BJ (cell line): Measurements from ENCODE around the gene ZNF611. TPM values are rescaled to one million over a fixed set of nuclear protein-coding genes. Genes with fewer than 3 reads are reported as not detected.
"Not testable (repeated sequence)": the region's sequence is repeated elsewhere in the genome, so short reads cannot be mapped to it uniquely, and the experiment has no call there.

Experiments used
- CTCF ChIA-PET: fragments of 350-600 bp; formaldehyde crosslinking; extraction: SDS; loops from one replicate; lab custom pipeline; 2021; ENCODE audit warnings: antibody characterized with exemption, inconsistent platforms; lab: Yijun Ruan, JAX
- POLR2A ChIA-PET: fragments of 300-600 bp; sonication (Branson Sonifier 250); formaldehyde crosslinking; extraction: SDS; loops from one replicate; lab custom pipeline; 2021; ENCODE audit warnings: antibody characterized with exemption; lab: Charles Lee
- DNase-seq: peaks from one replicate; pipeline ENCODE4 v3.0.0-alpha.2; 2011; ENCODE audit warnings: low read depth
- H3K27me3 ChIP-seq: 2 replicates; pipeline ENCODE4 v1.6.0; 2011; ENCODE audit warnings: low read length; ENCODE audit not compliant: control insufficient read depth, insufficient read depth
- H3K36me3 ChIP-seq: 2 replicates; pipeline ENCODE4 v1.5.1; 2011; ENCODE audit warnings: low read length; ENCODE audit not compliant: control insufficient read depth, insufficient read depth
- H3K4me3 ChIP-seq: 2 replicates; pipeline ENCODE4 v1.5.1; 2011; ENCODE audit warnings: low read depth, mild to moderate bottlenecking, control low read depth, low read length
- polyA minus RNA-seq: library from RNA; depleted of rRNA, polyadenylated mRNA; stranded (reverse); fragments of >200 nt; gene quantifications from 2 replicates; pipeline ENCODE4 v1.2.3, GENCODE V29; 2011; rRNA and poly(A)+ RNA removed
- polyA plus RNA-seq: library from polyadenylated mRNA; depleted of rRNA; stranded (reverse); fragments of >200 nt; gene quantifications from 2 replicates; pipeline ENCODE4 v1.2.3, GENCODE V29; 2011; rRNA removed
- TF ChIP-seq, protein P1 (sequence below): IDR thresholded peaks from 2 replicates; pipeline ENCODE4 v1.5.1; 2011; ENCODE audit warnings: low read depth, mild to moderate bottlenecking, control low read depth, inconsistent platforms, low read length, moderate library complexity; ENCODE audit not compliant: insufficient read depth

The ZNF611 gene
- polyA plus RNA-seq = 2.4 and 3.8 TPM in 2 replicates
- 3.1 and 4.2 TPM in 2 replicates for polyA minus RNA-seq

DNA sequence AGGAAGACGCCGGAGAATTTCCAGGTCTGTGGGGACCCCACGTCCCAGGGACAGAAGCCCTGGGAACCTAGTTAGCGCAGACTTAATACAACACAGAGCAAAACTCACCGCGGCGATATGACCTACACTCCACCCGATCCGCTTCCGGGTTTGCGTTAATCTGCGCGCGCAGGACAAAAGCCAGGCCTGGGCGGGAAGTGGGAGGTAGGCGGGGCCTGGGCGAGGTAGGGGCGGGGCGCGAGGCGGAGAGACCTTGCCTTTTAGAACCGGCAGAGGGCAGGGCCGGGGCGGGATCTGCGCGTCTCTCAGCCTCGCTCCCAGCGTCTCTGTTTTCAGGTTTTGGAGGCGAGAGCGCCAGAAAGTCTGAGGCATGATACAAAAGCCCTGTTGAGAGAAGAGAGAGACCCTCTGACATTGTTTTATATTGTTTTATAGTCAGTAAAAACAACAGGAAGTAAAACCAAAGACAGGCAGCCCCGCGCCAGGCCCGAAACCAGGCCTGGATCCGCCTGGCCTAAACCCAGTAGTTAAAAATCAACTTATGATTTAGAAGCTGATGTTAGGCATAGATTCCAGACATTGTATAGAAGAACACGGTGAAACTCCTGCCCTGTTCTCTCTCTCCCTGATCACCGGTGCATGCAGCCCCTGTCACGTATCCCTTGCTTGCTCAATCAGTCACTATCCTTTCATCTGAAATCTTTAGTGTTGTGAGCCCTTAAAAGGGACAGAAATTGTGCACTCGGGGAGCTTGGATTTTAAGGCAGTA lies at the start of gene ZNF611:
Gene ZNF611, minus strand, starts transcription at position 152 of the 769 bp plus-strand sequence. CDS start 19,150 bp downstream, outside the sequence.
- POLR2A ChIA-PET = no interaction called here
- CTCF ChIA-PET = interaction anchor here (0.8 to 1.0 kb wide), 3 partner anchors 10 to 25 kb away, joined by 3 to 5 read pairs (median 3); no protein-coding TSS in a partner anchor
- TF ChIP-seq, protein P1, sequence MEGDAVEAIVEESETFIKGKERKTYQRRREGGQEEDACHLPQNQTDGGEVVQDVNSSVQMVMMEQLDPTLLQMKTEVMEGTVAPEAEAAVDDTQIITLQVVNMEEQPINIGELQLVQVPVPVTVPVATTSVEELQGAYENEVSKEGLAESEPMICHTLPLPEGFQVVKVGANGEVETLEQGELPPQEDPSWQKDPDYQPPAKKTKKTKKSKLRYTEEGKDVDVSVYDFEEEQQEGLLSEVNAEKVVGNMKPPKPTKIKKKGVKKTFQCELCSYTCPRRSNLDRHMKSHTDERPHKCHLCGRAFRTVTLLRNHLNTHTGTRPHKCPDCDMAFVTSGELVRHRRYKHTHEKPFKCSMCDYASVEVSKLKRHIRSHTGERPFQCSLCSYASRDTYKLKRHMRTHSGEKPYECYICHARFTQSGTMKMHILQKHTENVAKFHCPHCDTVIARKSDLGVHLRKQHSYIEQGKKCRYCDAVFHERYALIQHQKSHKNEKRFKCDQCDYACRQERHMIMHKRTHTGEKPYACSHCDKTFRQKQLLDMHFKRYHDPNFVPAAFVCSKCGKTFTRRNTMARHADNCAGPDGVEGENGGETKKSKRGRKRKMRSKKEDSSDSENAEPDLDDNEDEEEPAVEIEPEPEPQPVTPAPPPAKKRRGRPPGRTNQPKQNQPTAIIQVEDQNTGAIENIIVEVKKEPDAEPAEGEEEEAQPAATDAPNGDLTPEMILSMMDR = peak; percentile 70

DNA sequence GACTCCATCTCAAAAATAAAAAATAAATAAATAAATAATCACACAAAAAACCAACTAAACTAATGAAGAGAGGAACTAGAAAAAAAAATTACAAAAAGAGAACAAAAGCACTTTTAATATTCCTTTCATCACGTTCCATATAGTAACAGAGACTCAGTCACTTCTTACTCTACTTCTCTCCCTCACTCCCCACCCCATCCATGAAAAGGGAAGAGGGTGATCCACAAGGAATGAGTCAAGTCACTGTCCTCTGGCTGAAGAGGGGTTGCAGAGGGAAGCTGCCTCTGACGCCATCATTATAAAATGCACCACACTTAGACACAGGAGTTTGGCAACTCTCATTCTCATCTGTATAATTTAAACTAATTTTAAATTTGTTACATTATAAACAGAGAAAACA lies 48.0 kb upstream of the ZNF611 start:
- H3K27me3 ChIP-seq, DNase-seq, POLR2A ChIA-PET, H3K4me3 ChIP-seq, CTCF ChIA-PET, H3K36me3 ChIP-seq: not testable (repeated sequence)

More for the DNA sequence above, at the start of gene ZNF611:
- DNase-seq = peak; percentile 58
- peak within 1 kb of the TSS; percentile 68 for H3K4me3 ChIP-seq
- H3K27me3 ChIP-seq = no peaks in the 10 kb centered on the region
- 0 out of 2 replicates have a peak, but pooled peaks cover 1% of the 10 kb centered on the region for H3K36me3 ChIP-seq

DNA sequence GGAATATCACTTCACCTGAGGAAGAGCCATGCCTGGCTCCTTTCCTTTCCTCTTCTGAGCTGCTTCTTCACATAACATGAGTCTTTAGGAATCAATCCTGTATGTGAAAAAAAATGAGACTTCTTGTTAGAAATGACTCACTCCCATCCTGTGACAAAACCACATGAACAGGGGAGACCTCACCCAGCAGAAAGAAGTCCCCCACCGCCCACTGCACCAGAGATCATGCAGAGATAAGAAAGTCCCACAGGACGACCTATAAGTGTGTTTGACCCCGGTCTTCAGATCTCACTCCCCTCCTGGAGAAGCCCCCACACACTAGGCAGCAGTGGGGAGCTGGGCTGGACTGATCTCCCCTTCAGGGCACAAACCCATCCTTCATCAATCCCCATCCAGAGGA lies 44.0 kb upstream of the ZNF611 start:
- POLR2A ChIA-PET = no interaction called here
- no peaks in the 10 kb centered on the region for H3K27me3 ChIP-seq
- peaks cover 3% of the 10 kb centered on the region; the same call in 1 of the 2 replicates for H3K36me3 ChIP-seq
- no peak for DNase-seq
- CTCF ChIA-PET = no interaction called here
- TF ChIP-seq, protein P1 = no peak
- H3K4me3 ChIP-seq = no peak overlapping the region

DNA sequence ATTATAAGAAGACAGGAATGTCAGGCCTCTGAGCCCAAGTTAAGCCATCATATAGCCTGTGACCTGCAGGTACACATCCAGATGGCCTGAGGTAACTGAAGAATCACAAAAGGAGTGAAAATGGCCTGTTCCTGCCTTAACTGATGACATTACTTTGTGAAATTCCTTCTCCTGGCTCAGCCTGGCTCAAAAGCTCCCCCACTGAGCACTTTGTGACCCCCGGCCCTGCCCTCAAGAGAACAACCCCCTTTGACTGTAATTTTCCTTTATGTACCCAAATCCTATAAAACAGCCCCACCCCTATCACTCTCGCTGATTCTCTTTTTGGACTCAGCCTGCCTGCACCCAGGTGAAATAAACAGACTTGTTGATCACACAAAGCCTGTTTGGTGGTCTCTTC lies 21.6 kb upstream of the ZNF611 start:
- POLR2A ChIA-PET, CTCF ChIA-PET: not testable (repeated sequence)

DNA sequence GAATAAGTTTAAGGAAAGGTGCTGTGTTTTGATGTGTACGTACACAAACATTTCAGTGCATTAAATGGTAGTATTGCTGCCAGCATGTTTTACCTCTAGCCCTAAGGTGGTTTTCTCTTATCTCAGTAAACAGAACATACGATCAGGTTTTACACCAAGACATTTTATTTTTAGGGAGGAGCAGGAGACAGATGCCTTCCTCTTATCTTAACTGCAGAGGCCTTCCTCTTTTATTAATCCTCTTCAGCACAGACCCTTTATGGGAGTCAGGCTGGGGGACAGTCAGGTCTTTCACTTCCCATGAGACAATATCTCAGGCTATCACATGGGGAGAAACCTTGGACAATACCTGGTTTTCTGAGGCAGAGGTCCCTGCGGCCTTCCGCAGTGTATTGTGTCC lies 14.9 kb upstream of the ZNF611 start:
- TF ChIP-seq, protein P1 = no peak
- no peaks in the 10 kb centered on the region for H3K27me3 ChIP-seq
- ChIA-PET POLR2A (no interaction called here), CTCF (interaction anchor here (0.9 to 1.3 kb wide), 2 partner anchors 14 to 501 kb away, joined by 3 to 4 read pairs; no protein-coding TSS in a partner anchor)
- H3K36me3 ChIP-seq = no peaks in the 10 kb centered on the region
- no peak overlapping the region for H3K4me3 ChIP-seq
- no peak for DNase-seq

More for the DNA sequence above, 21.6 kb upstream of the ZNF611 start:
- DNase-seq, H3K27me3 ChIP-seq, H3K36me3 ChIP-seq, H3K4me3 ChIP-seq: not testable (repeated sequence)

DNA sequence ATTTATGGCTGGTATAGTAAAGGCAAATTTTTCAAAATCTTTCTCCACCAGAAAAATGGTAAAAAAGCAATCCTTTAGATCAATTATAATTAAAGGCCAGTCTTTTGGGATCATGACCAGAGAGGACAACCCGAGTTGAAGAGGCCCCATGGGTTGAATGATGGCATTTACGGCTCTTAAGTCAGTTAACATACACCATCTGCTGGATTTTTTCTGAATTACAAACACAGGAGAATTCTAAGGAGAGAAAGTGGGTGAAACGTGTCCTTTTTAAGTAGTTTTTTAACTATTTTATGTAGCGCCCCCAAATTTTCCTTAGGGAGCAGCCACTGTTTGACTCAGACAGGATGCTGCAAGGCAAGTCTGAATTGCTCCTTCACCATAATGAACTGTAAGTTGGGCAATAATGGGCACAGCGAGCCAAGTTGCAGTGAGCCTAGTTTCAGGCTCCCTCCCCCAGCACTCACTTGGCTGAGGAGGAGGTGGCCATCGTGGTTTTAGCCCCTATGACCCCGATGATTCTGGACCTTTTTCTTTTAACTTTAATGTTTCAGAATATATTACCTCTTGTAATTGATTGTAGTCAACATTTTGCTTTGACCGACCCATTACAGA lies 13.6 kb upstream of the ZNF611 start:
- POLR2A ChIA-PET = no interaction called here
- H3K36me3 ChIP-seq = no peaks in the 10 kb centered on the region
- H3K4me3 ChIP-seq = no peak overlapping the region
- TF ChIP-seq, protein P1 = peak; percentile 38
- CTCF ChIA-PET = interaction anchor here (0.9 to 2.4 kb wide), 3 partner anchors 13 to 500 kb away, joined by 3 to 8 read pairs (median 4); no protein-coding TSS in a partner anchor
- DNase-seq = no peak
- H3K27me3 ChIP-seq = no peaks in the 10 kb centered on the region

DNA sequence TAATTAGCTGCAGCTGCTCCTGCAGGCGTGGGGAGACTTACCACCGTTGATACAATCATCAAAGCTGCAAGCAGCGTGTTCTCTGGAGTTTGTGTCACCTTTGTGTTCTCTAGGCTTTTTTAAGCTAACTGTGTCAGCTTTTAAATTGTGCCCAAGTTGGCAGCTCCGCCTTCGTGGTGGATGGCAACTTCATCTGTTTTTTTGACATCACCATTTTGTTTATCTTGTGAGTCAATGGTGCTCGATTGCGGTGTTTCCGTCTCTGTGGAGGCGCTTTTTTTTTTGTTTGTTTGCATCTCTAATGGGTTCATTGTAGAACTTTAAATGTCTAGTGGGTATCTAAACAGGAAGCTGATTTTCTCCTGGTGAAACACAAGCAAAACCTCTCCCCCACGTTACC lies 11.1 kb upstream of the ZNF611 start:
- DNase-seq, H3K27me3 ChIP-seq, POLR2A ChIA-PET, H3K4me3 ChIP-seq, H3K36me3 ChIP-seq: not testable (repeated sequence)
- CTCF ChIA-PET = interaction anchor here (2.4 kb wide), 1 partner anchor 498 kb away, joined by 8 read pairs; no protein-coding TSS in a partner anchor
